Smooth muscle cell of the brain vasculature (primary cell): Measurements from ENCODE around the gene SNRPA1.

Experiments used
- DNase-seq: peaks from one replicate; pipeline ENCODE4 v3.0.0-alpha.2; 2012; ENCODE audit warnings: low read depth, low spot score

The SNRPA1 gene

DNA sequence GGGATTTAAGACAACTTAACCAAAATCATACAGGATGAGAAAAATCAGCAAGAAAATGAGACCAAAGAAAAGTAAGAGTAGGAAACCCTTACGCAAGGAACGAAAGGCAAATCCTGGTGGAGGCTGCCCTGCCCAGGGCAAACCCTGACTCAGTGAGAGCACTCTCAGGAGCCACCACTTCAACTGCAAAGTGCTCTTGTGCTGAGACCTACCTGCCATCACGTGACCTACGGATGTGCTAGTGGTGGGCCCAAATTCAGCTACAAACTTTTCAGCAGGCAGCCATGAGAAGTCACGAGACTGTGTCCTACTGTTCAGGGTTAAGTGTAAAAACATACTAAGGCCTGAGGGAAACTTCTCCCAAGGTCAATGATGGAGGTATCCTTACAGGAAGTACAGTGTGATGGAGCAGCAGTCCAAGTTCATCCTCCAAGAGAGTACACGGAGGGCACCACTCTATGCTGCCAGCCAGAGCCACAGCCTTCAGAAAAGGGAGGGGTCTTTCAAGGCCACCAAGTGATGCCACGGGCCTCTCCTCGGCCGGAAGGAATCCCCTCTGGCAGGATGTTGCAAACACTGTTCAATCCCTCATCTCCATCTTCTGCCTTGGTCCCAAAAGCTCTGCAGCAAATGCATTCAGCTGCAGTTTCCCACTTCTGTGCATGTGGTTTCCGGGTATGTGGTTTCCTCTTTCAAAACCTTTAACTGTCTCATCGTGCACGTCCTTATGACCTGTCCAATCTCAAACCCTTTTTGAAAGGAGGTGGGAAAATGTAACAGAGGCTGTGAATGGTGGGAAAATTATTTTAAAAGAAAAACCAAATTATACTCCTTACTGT is 52.7 kb downstream of the SNRPA1 start:
- DNase-seq = no peak

GRCh38 chr15:101240358-101240757 is 54.7 kb downstream of the SNRPA1 start:
- DNase-seq = no peak

- no peak for DNase-seq
Observed at GRCh38 chr15:101239724-101240136, 55.3 kb downstream of the SNRPA1 start.

DNA sequence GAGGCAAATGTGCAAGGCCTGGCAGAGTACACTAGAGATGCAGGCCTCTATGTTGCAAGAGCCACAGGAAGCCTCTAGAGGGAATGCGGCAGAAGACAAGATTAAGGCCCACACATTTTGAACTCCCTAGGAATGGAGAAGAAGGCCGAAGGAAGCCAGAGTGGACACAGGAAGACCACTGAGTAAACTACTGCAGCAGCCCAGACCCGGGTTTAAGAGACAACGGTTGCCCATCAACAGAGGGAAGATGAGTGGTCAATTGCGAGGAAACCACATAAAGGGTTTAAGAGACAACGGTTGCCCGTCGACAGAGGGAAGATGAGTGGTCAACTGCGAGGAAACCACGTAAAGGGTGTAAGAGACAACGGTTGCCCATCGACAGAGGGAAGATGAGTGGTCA is 57.8 kb downstream of the SNRPA1 start:
- DNase-seq = no peak

- DNase-seq = no peak
Observed at GRCh38 chr15:101233651-101234280, 61.3 kb downstream of the SNRPA1 start.

- DNase-seq = no peak
Observed at GRCh38 chr15:101232677-101233076, 62.4 kb downstream of the SNRPA1 start.
